Keratinocyte (primary cell): ENCODE results near the gene NECAB3. TPM values are rescaled to one million over a fixed set of nuclear protein-coding genes. Genes with fewer than 3 reads are reported as not detected.

ENCODE experiments used
- DNase-seq: peaks from one replicate; pipeline ENCODE4 v3.0.0-alpha.2; 2011; ENCODE audit warnings: low read depth, missing footprints, low spot score
- FAIRE-seq: peaks from 2 replicates; lab custom pipeline; 2011; peaks lifted over from hg19 to GRCh38; lab: Jason Lieb, UNC
- H2AFZ ChIP-seq: 2 replicates; pipeline ENCODE4 v1.6.0; 2012; ENCODE audit warnings: low read length, control low read depth, inconsistent platforms; ENCODE audit not compliant: control insufficient read depth
- H3K27ac ChIP-seq: 2 replicates; pipeline ENCODE4 v1.5.1; 2011; ENCODE audit warnings: low read length; ENCODE audit not compliant: control insufficient read depth, insufficient read depth
- H3K27me3 ChIP-seq: 3 replicates; pipeline ENCODE4 v1.6.0; 2011; ENCODE audit warnings: low read length; ENCODE audit not compliant: control insufficient read depth, insufficient read depth; ENCODE audit errors: extremely low read depth
- H3K36me3 ChIP-seq, 2 experiments: 2 replicates in 1 of 2; 3 replicates in 1 of 2; pipeline ENCODE4 v1.5.1; 2011; ENCODE audit warnings: low read length in 2 of 2, mild to moderate bottlenecking in 1 of 2; ENCODE audit not compliant: control insufficient read depth in 2 of 2, insufficient read depth in 2 of 2; ENCODE audit errors: extremely low read depth in 1 of 2
- H3K4me1 ChIP-seq: 3 replicates; pipeline ENCODE4 v1.5.1; 2011; ENCODE audit warnings: low read length; ENCODE audit not compliant: control insufficient read depth, insufficient read depth; ENCODE audit errors: extremely low read depth
- H3K4me2 ChIP-seq: 3 replicates; pipeline ENCODE4 v1.6.0; 2011; ENCODE audit warnings: low read depth, low read length; ENCODE audit not compliant: control insufficient read depth, insufficient read depth; ENCODE audit errors: extremely low read depth
- H3K4me3 ChIP-seq, 3 experiments: fragments of 200-600 bp in 1 of 3; sonication (generic) in 1 of 3; 2 replicates in 2 of 3; 3 replicates in 1 of 3; pipeline ENCODE4 v1.5.1; 2011 to 2016; ENCODE audit warnings: low read length in 3 of 3, mild to moderate bottlenecking in 3 of 3, control low read depth in 2 of 3, inconsistent platforms in 1 of 3, low read depth in 1 of 3, mixed read lengths in 1 of 3, mixed run types in 1 of 3, moderate library complexity in 1 of 3; ENCODE audit not compliant: control insufficient read depth in 2 of 3, insufficient read depth in 2 of 3; ENCODE audit errors: extremely low read depth in 1 of 3
- H3K79me2 ChIP-seq: 2 replicates; pipeline ENCODE4 v1.6.0; 2012; ENCODE audit warnings: low read length; ENCODE audit not compliant: control insufficient read depth, insufficient read depth
- H3K9ac ChIP-seq: 3 replicates; pipeline ENCODE4 v1.6.0; 2011; ENCODE audit warnings: low read length; ENCODE audit not compliant: control insufficient read depth, insufficient read depth; ENCODE audit errors: extremely low read depth
- H3K9me1 ChIP-seq: 3 replicates; pipeline ENCODE4 v1.6.0; 2011; ENCODE audit warnings: low read length; ENCODE audit not compliant: control insufficient read depth, insufficient read depth; ENCODE audit errors: extremely low read depth
- H3K9me3 ChIP-seq: 2 replicates; pipeline ENCODE4 v1.5.1; 2012; ENCODE audit warnings: low read depth, low read length; ENCODE audit not compliant: control insufficient read depth
- H4K20me1 ChIP-seq: 3 replicates; pipeline ENCODE4 v1.6.0; 2011; ENCODE audit warnings: low read length; ENCODE audit not compliant: control insufficient read depth, insufficient read depth; ENCODE audit errors: extremely low read depth
- CTCF ChIP-seq, 3 experiments: IDR thresholded peaks in 1 of 3; conservative IDR thresholded peaks in 1 of 3; optimal IDR thresholded peaks in 1 of 3; 2 replicates in 2 of 3; 3 replicates in 1 of 3; pipeline versions ENCODE3 to v1.5.1; 2011; ENCODE audit warnings: low read length in 3 of 3, mild to moderate bottlenecking in 3 of 3, moderate library complexity in 2 of 3, control low read depth in 1 of 3, inconsistent platforms in 1 of 3; ENCODE audit not compliant: insufficient read depth in 2 of 3; ENCODE audit errors: extremely low read depth in 1 of 3
- EZH2 ChIP-seq: IDR thresholded peaks from one replicate; pipeline ENCODE4 v1.6.1; 2012; ENCODE audit warnings: inconsistent platforms, mild to moderate bottlenecking, low read length, moderate library complexity
- dilution Hi-C: fragments of 300-500 bp; cut with MboI; formaldehyde crosslinking; loops from one replicate; pipeline ENCODE4 v1.7.0; 2020; ENCODE audit warnings: low sequenced_read_pairs; ENCODE audit not compliant: extremely low pct_ligation_motif_present
- polyA plus RNA-seq, 5 experiments: library from polyadenylated mRNA; depleted of rRNA in 3 of 5; stranded (reverse) in 3 of 5; stranded (forward) in 1 of 5; unstranded in 1 of 5; fragments of >200 nt; gene quantifications; 1 replicate in 1 of 5; 2 replicates in 3 of 5; 3 replicates in 1 of 5; pipeline versions ENCODE4 v1.2.1 to v1.2.3, GENCODE V29; 2011 to 2012; ENCODE audit warnings: missing spikeins in 2 of 5, low read depth in 1 of 5, low replicate concordance in 1 of 5

NECAB3 gene
- polyA plus RNA-seq, 1 donor (not counting 4 experiments of a cell fraction or from before 2014, with no cell fraction given), result 4.6 TPM

- no peak overlapping the region for H3K4me2 ChIP-seq
- dilution Hi-C loops, result no loop called here
- no peak overlapping the region for H3K27ac ChIP-seq
- no peak overlapping the region for H3K4me3 ChIP-seq
- H3K9me3 ChIP-seq, result no peaks in the 10 kb centered on the region
- H3K9ac ChIP-seq, result no peak overlapping the region
- no peaks in the 10 kb centered on the region for H4K20me1 ChIP-seq
- TF ChIP-seq EZH2 (no peak), CTCF (optimal IDR thresholded peaks at IDR 0.05 in 1 of 3, IDR thresholded peaks at IDR 0.05 in 1 of 3, conservative IDR thresholded peaks at IDR 0.05 in 1 of 3; ENCODE audit: extremely low read depth in 1 of 3, insufficient read depth in 2 of 3, low read length in 3 of 3) (no peak)
- DNase-seq, result no peak
- H3K27me3 ChIP-seq, result no peaks in the 10 kb centered on the region
- H3K4me1 ChIP-seq, result peaks cover 2% of the 10 kb centered on the region
- H3K36me3 ChIP-seq, result peaks cover 1 to 5% of the 10 kb centered on the region in 2 experiments
- no peak overlapping the region for H2AFZ ChIP-seq
- no peaks in the 10 kb centered on the region for H3K9me1 ChIP-seq
- H3K79me2 ChIP-seq, result no peaks in the 10 kb centered on the region
- FAIRE-seq, result no peak
These were observed 37.2 kb upstream of the NECAB3 start for GRCh38 chr20:33711446-33711738.

- TF ChIP-seq EZH2 (no peak), CTCF (optimal IDR thresholded peaks at IDR 0.05 in 1 of 3, IDR thresholded peaks at IDR 0.05 in 1 of 3, conservative IDR thresholded peaks at IDR 0.05 in 1 of 3; ENCODE audit: extremely low read depth in 1 of 3, insufficient read depth in 2 of 3, low read length in 3 of 3) (no peak)
- Histone ChIP-seq H3K27ac (no peak overlapping the region), H4K20me1 (no peaks in the 10 kb centered on the region), H3K36me3 (peaks cover 1 to 5% of the 10 kb centered on the region in 2 experiments), H3K9me1 (no peaks in the 10 kb centered on the region), H3K27me3 (no peaks in the 10 kb centered on the region), H3K9ac (no peak overlapping the region), H3K9me3 (no peaks in the 10 kb centered on the region), H3K79me2 (no peaks in the 10 kb centered on the region), H3K4me1 (peaks cover 2% of the 10 kb centered on the region), H3K4me3 (no peak overlapping the region), H2AFZ (no peak overlapping the region), H3K4me2 (no peak overlapping the region)
- DNase-seq (no peak), FAIRE-seq (no peak)
- dilution Hi-C loops, result no loop called here
These were observed 36.6 kb upstream of the NECAB3 start for GRCh38 chr20:33710681-33711445.
